Measurements from ENCODE around the gene APOLD1.
"Not testable (repeated sequence)": the region's sequence is repeated elsewhere in the genome, so short reads cannot be mapped to it uniquely, and the experiment has no call there.

APOLD1 gene

GRCh38 chr12:12810553-12811021, 25.1 kb downstream of the APOLD1 start:
- no peak for DNase-seq

- no peak for DNase-seq
Observed at GRCh38 chr12:12811343-12811742, 25.9 kb downstream of the APOLD1 start.

GRCh38 chr12:12812174-12812573, 26.7 kb downstream of the APOLD1 start:
- DNase-seq, result no peak

- no peak for DNase-seq
Observed at GRCh38 chr12:12812618-12813119, 27.2 kb downstream of the APOLD1 start.

GRCh38 chr12:12813120-12814101, 28.0 kb downstream of the APOLD1 start, which contains the start of gene DDX47:
Gene DDX47, plus strand, starts transcription at chr12:12813346. Its CDS starts 22 bp downstream, at chr12:12813368.
- DNase-seq, result peak; percentile 97 to 98

- no peak for DNase-seq
Observed at GRCh38 chr12:12817616-12818015, 32.2 kb downstream of the APOLD1 start.

- no peak for DNase-seq
Observed at GRCh38 chr12:12818701-12819100, 33.2 kb downstream of the APOLD1 start.

GRCh38 chr12:12819221-12819620, 33.8 kb downstream of the APOLD1 start:
- no peak for DNase-seq

- no peak for DNase-seq
Observed at GRCh38 chr12:12819752-12820311, 34.4 kb downstream of the APOLD1 start.

GRCh38 chr12:12820376-12820775, 34.9 kb downstream of the APOLD1 start:
- DNase-seq, result not testable (repeated sequence)

GRCh38 chr12:12821975-12822374, 36.5 kb downstream of the APOLD1 start:
- DNase-seq, result no peak

- no peak for DNase-seq
Observed at GRCh38 chr12:12822886-12823285, 37.4 kb downstream of the APOLD1 start.

GRCh38 chr12:12823300-12823699, 37.8 kb downstream of the APOLD1 start:
- DNase-seq, result no peak

- DNase-seq, result no peak
Observed at GRCh38 chr12:12823811-12824210, 38.4 kb downstream of the APOLD1 start.

GRCh38 chr12:12835378-12836146, 50.1 kb downstream of the APOLD1 start:
- DNase-seq, result no peak

- DNase-seq, result no peak
Observed at GRCh38 chr12:12836571-12836970, 51.1 kb downstream of the APOLD1 start.

GRCh38 chr12:12837025-12837812, 51.8 kb downstream of the APOLD1 start:
- DNase-seq, result peak; percentile 30 to 31

- no peak for DNase-seq
Observed at GRCh38 chr12:12837813-12838153, 52.3 kb downstream of the APOLD1 start.

GRCh38 chr12:12839003-12839395, 53.5 kb downstream of the APOLD1 start:
- no peak for DNase-seq

GRCh38 chr12:12839439-12839838, 54.0 kb downstream of the APOLD1 start:
- DNase-seq, result not testable (repeated sequence)

- no peak for DNase-seq
Observed at GRCh38 chr12:12839873-12840579, 54.6 kb downstream of the APOLD1 start.

- DNase-seq, result no peak
Observed at GRCh38 chr12:12840580-12840899, 55.1 kb downstream of the APOLD1 start.
